IMR-90 (cell line): ENCODE data around the gene BNIP3. TPM values are rescaled to one million over a fixed set of nuclear protein-coding genes. Genes with fewer than 3 reads are reported as not detected.

Experiments
- ATAC-seq: fragments of 200-7000 bp; cut with Tn5 transposase; 2 replicates; pipeline ENCODE4 v1.9.1; 2020; ENCODE audit warnings: low read depth, mild to moderate bottlenecking, moderate library complexity
- BruUV-seq: library from RNA; stranded (reverse); fragments of 400-500 nt; replicated peaks from 2 replicates; lab custom pipeline; 2021; lab: Mats Ljungman, UMichigan
- CTCF ChIA-PET: fragments of 300-600 bp; formaldehyde crosslinking; extraction: SDS; loops from one replicate; lab custom pipeline; 2021; ENCODE audit warnings: antibody characterized with exemption; lab: Yijun Ruan, JAX
- POLR2A ChIA-PET: fragments of 300-600 bp; sonication (Branson Sonifier 250); formaldehyde crosslinking; loops from one replicate; lab custom pipeline; 2022; ENCODE audit warnings: antibody characterized with exemption; ENCODE audit not compliant: unreplicated experiment; lab: Charles Lee
- DNase-seq: peaks from one replicate; pipeline ENCODE4 v3.0.0; 2013
- H2AFZ ChIP-seq: replicated peaks from 2 replicates; pipeline ENCODE3; 2013; ENCODE audit warnings: low read length, mild to moderate bottlenecking; ENCODE audit not compliant: poor library complexity
- H2AK5ac ChIP-seq: 2 replicates; pipeline ENCODE4 v1.6.1; 2013; ENCODE audit warnings: low read depth, low read length, inconsistent platforms
- H2AK9ac ChIP-seq: replicated peaks from 2 replicates; pipeline ENCODE3; 2013; ENCODE audit warnings: mild to moderate bottlenecking, low read depth, low read length, moderate library complexity; ENCODE audit not compliant: poor library complexity
- H2BK120ac ChIP-seq: 2 replicates; pipeline ENCODE4 v1.6.1; 2013; ENCODE audit warnings: low read depth, low read length, inconsistent platforms
- H2BK15ac ChIP-seq: 3 replicates; pipeline ENCODE4 v1.6.1; 2013; ENCODE audit warnings: low read depth, low read length, inconsistent platforms
- H2BK20ac ChIP-seq: 2 replicates; pipeline ENCODE4 v1.6.1; 2013; ENCODE audit warnings: low read depth, mild to moderate bottlenecking, inconsistent platforms, low read length, moderate library complexity
- H2BK5ac ChIP-seq: 2 replicates; pipeline ENCODE4 v1.6.1; 2013; ENCODE audit warnings: mild to moderate bottlenecking, low read depth, low read length, inconsistent platforms; ENCODE audit not compliant: poor library complexity, severe bottlenecking
- H3K14ac ChIP-seq: replicated peaks from 2 replicates; pipeline ENCODE4 v1.6.1; 2013; ENCODE audit warnings: low read depth, low read length, inconsistent platforms
- H3K18ac ChIP-seq: 2 replicates; pipeline ENCODE4 v1.6.1; 2013; ENCODE audit warnings: low read depth, low read length, control low read depth
- H3K23ac ChIP-seq: 2 replicates; pipeline ENCODE4 v1.6.1; 2013; ENCODE audit warnings: low read depth, low read length, inconsistent platforms
- H3K27ac ChIP-seq: 2 replicates; pipeline ENCODE4 v1.5.1; 2013; ENCODE audit warnings: mild to moderate bottlenecking, control low read depth, low read length; ENCODE audit not compliant: insufficient read depth
- H3K27me3 ChIP-seq: 2 replicates; pipeline ENCODE4 v1.6.1; 2013; ENCODE audit warnings: low read length; ENCODE audit not compliant: control insufficient read depth, insufficient read depth
- H3K36me3 ChIP-seq: 2 replicates; pipeline ENCODE4 v1.6.1; 2013; ENCODE audit warnings: low read length, mixed read lengths; ENCODE audit not compliant: control insufficient read depth, insufficient read depth
- H3K4ac ChIP-seq: 2 replicates; pipeline ENCODE4 v1.6.1; 2013; ENCODE audit warnings: low read depth, low read length, inconsistent platforms
- H3K4me1 ChIP-seq: 2 replicates; pipeline ENCODE4 v1.6.1; 2013; ENCODE audit warnings: low read length, mixed read lengths; ENCODE audit not compliant: control insufficient read depth, insufficient read depth
- H3K4me2 ChIP-seq: 2 replicates; pipeline ENCODE4 v1.6.1; 2013; ENCODE audit warnings: low read depth, mild to moderate bottlenecking, control low read depth, low read length, moderate library complexity
- H3K4me3 ChIP-seq: 2 replicates; pipeline ENCODE4 v1.5.1; 2013; ENCODE audit warnings: low read depth, mild to moderate bottlenecking, control low read depth, low read length, moderate library complexity; ENCODE audit not compliant: insufficient read depth
- H3K56ac ChIP-seq: 2 replicates; pipeline ENCODE4 v1.6.1; 2013; ENCODE audit warnings: low read length, inconsistent platforms; ENCODE audit not compliant: insufficient read depth; ENCODE audit errors: extremely low read depth
- H3K79me1 ChIP-seq, 2 experiments: 2 replicates each; pipeline ENCODE4 v1.6.1; 2013; ENCODE audit warnings: low read length in 2 of 2, inconsistent platforms in 1 of 2, low read depth in 1 of 2
- H3K9ac ChIP-seq: 2 replicates; pipeline ENCODE4 v1.6.1; 2013; ENCODE audit warnings: low read depth, low read length, control low read depth
- H3K9me1 ChIP-seq: 2 replicates; pipeline ENCODE4 v1.6.1; 2013; ENCODE audit warnings: low read length, inconsistent platforms; ENCODE audit not compliant: insufficient read depth
- H3K9me3 ChIP-seq: 2 replicates; pipeline ENCODE4 v1.6.1; 2013; ENCODE audit warnings: low read length; ENCODE audit not compliant: control insufficient read depth, insufficient read depth
- H4K20me1 ChIP-seq: 2 replicates; pipeline ENCODE4 v1.6.1; 2013; ENCODE audit warnings: low read length, inconsistent platforms; ENCODE audit not compliant: insufficient read depth
- H4K5ac ChIP-seq: 2 replicates; pipeline ENCODE4 v1.6.1; 2013; ENCODE audit warnings: mild to moderate bottlenecking, low read depth, low read length, control low read depth
- H4K8ac ChIP-seq, 2 experiments: 2 replicates each; pipeline ENCODE4 v1.6.1; 2013; ENCODE audit warnings: low read depth in 2 of 2, low read length in 2 of 2, control low read depth in 1 of 2, inconsistent platforms in 1 of 2
- H4K91ac ChIP-seq: 2 replicates; pipeline ENCODE4 v1.6.1; 2013; ENCODE audit warnings: low read depth, low read length, inconsistent platforms; ENCODE audit not compliant: insufficient read depth
- BHLHE40 ChIP-seq: fragments of 150-350 bp; IDR thresholded peaks from 2 replicates; pipeline ENCODE4 v1.6.1; 2016; ENCODE audit warnings: mild to moderate bottlenecking, low read depth, low read length
- CEBPB ChIP-seq: IDR thresholded peaks from 2 replicates; pipeline ENCODE4 v1.6.1; 2012; ENCODE audit warnings: low read depth, low read length, improper control_type of control experiment
- CHD1 ChIP-seq: IDR thresholded peaks from 2 replicates; pipeline ENCODE4 v1.6.1; 2012; ENCODE audit warnings: low read depth, low read length, improper control_type of control experiment
- CTCF ChIP-seq: conservative IDR thresholded peaks from 2 replicates; pipeline ENCODE4 v1.5.1; 2012; ENCODE audit warnings: mild to moderate bottlenecking, low read depth, low read length, improper control_type of control experiment
- FOS ChIP-seq: fragments of 150-350 bp; IDR thresholded peaks from 2 replicates; pipeline ENCODE4 v1.6.1; 2016; ENCODE audit warnings: low read depth, low read length
- MAFK ChIP-seq: IDR thresholded peaks from 2 replicates; pipeline ENCODE4 v1.6.1; 2012; ENCODE audit warnings: low read depth, low read length, improper control_type of control experiment
- MAZ ChIP-seq: IDR thresholded peaks from 2 replicates; pipeline ENCODE4 v1.6.1; 2012; ENCODE audit warnings: low read depth, mild to moderate bottlenecking, low read length, improper control_type of control experiment, moderate library complexity, borderline replicate concordance
- MXI1 ChIP-seq: IDR thresholded peaks from 2 replicates; pipeline ENCODE4 v1.6.1; 2012; ENCODE audit warnings: low read depth, mild to moderate bottlenecking, low read length, moderate library complexity, borderline replicate concordance
- NFE2L2 ChIP-seq: fragments of 150-350 bp; IDR thresholded peaks from 2 replicates; pipeline ENCODE4 v1.6.1; 2016; ENCODE audit warnings: low read depth, mild to moderate bottlenecking, low read length
- RAD21 ChIP-seq: IDR thresholded peaks from 2 replicates; pipeline ENCODE4 v1.6.1; 2012; ENCODE audit warnings: low read length, improper control_type of control experiment
- RCOR1 ChIP-seq: IDR thresholded peaks from 2 replicates; pipeline ENCODE4 v1.6.1; 2012; ENCODE audit warnings: mild to moderate bottlenecking, low read length, improper control_type of control experiment; ENCODE audit not compliant: insufficient replicate concordance
- SMC3 ChIP-seq: fragments of 150-350 bp; IDR thresholded peaks from 2 replicates; pipeline ENCODE4 v1.6.1; 2016; ENCODE audit warnings: low read depth, mild to moderate bottlenecking, antibody characterized with exemption, low read length, moderate library complexity
- USF2 ChIP-seq: fragments of 150-350 bp; IDR thresholded peaks from 2 replicates; pipeline ENCODE4 v1.6.1; 2017; ENCODE audit warnings: mild to moderate bottlenecking, antibody characterized with exemption, low read length, low read depth
- WGBS, 2 experiments: methylation state at CpG; one replicate each; pipeline versions ENCODE4 v1.1.5 to v1.1.7; 2013; ENCODE audit warnings: missing lambda C conversion rate in 2 of 2; ENCODE audit not compliant: insufficient read length in 1 of 2; ENCODE audit errors: extremely low coverage in 2 of 2; 5-methylcytosine and 5-hydroxymethylcytosine counted together
- dilution Hi-C: fragments of 300-500 bp; cut with HindIII; formaldehyde crosslinking; loops from one replicate; pipeline ENCODE4 v1.14.3; 2018; ENCODE audit warnings: low sequenced_read_pairs; ENCODE audit not compliant: unreplicated experiment
- in situ Hi-C: fragments of 300-500 bp; cut with MboI; formaldehyde crosslinking; loops from 3 replicates; pipeline ENCODE4 v1.14.3; 2019; ENCODE audit warnings: low sequenced_read_pairs, inconsistent platforms, mixed read lengths
- intact Hi-C: fragments of 100-400 bp; cut with micrococcal nuclease; formaldehyde crosslinking; loops from 2 replicates; pipeline ENCODE4 v1.10.0; 2022
- polyA plus RNA-seq, 3 experiments: library from polyadenylated mRNA; depleted of rRNA; stranded (reverse); fragments of >200 nt; gene quantifications; 2 replicates each; pipeline ENCODE4 v1.2.3, GENCODE V29; 2012; ENCODE audit warnings: low replicate concordance in 1 of 3
- total RNA-seq: library from RNA; depleted of rRNA; stranded (reverse); fragments of >200 nt; gene quantifications from 2 replicates; pipeline ENCODE4 v1.2.3, GENCODE V29; 2012
- TF ChIP-seq, protein P1 (sequence below): fragments of 150-350 bp; IDR thresholded peaks from 2 replicates; pipeline ENCODE4 v1.6.1; 2016; ENCODE audit warnings: low read depth, mild to moderate bottlenecking, low read length, moderate library complexity, borderline replicate concordance

Gene BNIP3
- total and polyA plus RNA-seq, 2 of the 4 experiments (the other 2 are of a cell fraction) = 134 to 211 TPM

DNA sequence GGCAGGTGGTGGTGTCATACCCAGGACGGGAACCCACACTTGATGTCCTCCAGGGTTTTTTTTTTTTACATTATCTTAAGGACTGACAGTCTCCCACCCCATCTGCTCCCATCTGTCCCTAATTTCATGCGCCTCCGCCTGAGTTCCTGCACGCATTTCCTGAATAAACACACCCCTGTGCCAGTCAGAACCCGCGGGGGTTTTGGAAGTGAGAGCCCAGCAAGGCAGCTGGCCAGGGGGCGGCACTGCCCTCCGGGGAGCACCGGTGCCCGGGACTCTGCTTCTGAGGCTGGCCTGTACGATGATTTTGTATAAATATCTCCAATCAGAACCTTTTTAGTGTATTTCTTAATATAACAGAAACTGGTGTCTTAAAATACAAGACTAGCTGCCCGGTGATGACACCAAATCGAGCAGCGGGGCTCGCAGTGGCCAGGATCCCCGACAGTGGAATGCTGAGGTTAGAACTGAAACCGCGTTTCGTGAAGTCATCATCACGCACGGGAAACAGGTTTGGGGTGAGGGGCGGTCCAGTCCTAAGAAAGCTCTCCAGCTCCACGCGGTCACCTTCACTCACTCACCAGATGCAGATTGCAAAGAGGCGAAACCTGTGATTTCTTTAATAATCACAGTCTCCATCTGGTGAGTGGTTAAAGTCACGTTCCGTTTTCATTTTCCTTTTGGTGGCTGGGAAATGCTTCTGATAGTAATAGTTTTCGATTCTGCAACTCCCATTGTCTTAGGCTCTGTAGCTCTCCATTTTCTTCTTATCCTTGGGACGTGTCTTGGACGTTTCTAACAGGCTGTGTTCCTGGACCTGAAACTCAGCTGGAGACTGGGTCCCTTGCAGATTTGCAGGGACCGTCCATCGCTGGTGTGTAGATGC lies 19.7 kb downstream of the BNIP3 start:
- POLR2A ChIA-PET = no interaction called here
- TF ChIP-seq SMC3 (no peak), BHLHE40 (no peak), CEBPB (no peak), RCOR1 (no peak), CHD1 (no peak), NFE2L2 (no peak), CTCF (no peak), MAFK (no peak), FOS (no peak), MAZ (no peak), MXI1 (no peak), USF2 (no peak), RAD21 (no peak)
- TF ChIP-seq, protein P1, sequence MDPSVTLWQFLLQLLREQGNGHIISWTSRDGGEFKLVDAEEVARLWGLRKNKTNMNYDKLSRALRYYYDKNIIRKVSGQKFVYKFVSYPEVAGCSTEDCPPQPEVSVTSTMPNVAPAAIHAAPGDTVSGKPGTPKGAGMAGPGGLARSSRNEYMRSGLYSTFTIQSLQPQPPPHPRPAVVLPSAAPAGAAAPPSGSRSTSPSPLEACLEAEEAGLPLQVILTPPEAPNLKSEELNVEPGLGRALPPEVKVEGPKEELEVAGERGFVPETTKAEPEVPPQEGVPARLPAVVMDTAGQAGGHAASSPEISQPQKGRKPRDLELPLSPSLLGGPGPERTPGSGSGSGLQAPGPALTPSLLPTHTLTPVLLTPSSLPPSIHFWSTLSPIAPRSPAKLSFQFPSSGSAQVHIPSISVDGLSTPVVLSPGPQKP = no peak

More for the DNA sequence above, 19.7 kb downstream of the BNIP3 start:
- no peaks in the 10 kb centered on the region for H3K9me1 ChIP-seq
- no peak overlapping the region for H2AFZ ChIP-seq
- H4K20me1 ChIP-seq = peaks cover 28% of the 10 kb centered on the region
- H2BK15ac ChIP-seq = no peak overlapping the region
- no peak overlapping the region for H4K8ac ChIP-seq
- no peak overlapping the region for H3K18ac ChIP-seq
- 93% methylated on average over 8 of the region's 32 CpGs; no CpG with 5 or more reads in 1 of the 2 experiments for WGBS, 2 experiments
- DNase-seq = no peak
- no peak overlapping the region for H4K5ac ChIP-seq
- no peak overlapping the region for H3K14ac ChIP-seq
- in situ Hi-C loops (no loop called here), intact Hi-C loops (no loop called here), dilution Hi-C loops (no loop called here)
- CTCF ChIA-PET = no interaction called here
- no TSS peak for BruUV-seq
- no peak overlapping the region for H3K9ac ChIP-seq
- H4K91ac ChIP-seq = no peak overlapping the region
- no peak overlapping the region for H2BK5ac ChIP-seq
- ATAC-seq = no peak
- H3K4ac ChIP-seq = no peak overlapping the region
- H3K27me3 ChIP-seq = no peaks in the 10 kb centered on the region
- peak overlapping the region; percentile 57 for H2AK9ac ChIP-seq
- no peak overlapping the region for H2AK5ac ChIP-seq
- H3K27ac ChIP-seq = no peak overlapping the region
- no peak overlapping the region for H3K4me3 ChIP-seq
- H3K4me2 ChIP-seq = no peak overlapping the region
- H3K79me1 ChIP-seq = peaks cover 6 to 17% of the 10 kb centered on the region in 2 experiments
- no peak overlapping the region for H2BK120ac ChIP-seq
- H3K9me3 ChIP-seq = no peaks in the 10 kb centered on the region
- no peak overlapping the region for H3K56ac ChIP-seq
- H3K23ac ChIP-seq = no peak overlapping the region
- peaks cover 31% of the 10 kb centered on the region for H3K36me3 ChIP-seq
- no peak overlapping the region for H2BK20ac ChIP-seq
- no peaks in the 10 kb centered on the region for H3K4me1 ChIP-seq
